ENCODE measurements around the gene LITAFD.

LITAFD gene

DNA sequence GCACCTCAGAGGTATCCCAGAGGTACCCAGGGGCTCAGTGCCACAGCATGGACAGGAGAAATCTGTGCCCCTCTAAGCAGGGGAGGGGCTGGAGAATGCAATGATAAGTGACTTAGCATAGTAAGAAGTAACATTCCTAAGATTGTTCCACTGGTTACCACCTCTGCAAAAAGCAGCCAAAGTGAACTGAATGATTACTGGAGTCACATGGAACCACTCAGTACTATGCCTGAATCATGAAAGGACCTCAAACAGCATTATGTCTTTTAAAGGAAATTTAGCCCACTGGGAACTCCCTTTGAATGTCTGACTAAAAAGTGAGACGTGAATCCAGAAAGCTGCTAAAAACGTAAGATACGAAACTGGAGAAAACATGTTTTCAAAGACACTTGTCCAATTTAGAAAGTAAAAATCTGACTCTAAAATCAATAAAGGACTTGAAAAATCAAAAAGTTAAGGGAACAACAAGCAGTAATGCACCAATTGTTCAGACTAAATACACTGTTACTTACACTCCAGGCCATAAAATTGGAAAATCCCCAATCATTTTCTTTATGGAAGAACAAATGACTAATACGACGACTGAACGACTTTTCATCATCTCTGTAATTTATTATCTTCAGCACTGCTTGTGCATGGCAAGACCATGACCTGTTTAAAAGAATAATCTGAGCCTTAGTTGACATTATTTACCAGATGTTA, 38.6 kb downstream of the LITAFD start:
- DNase-seq = no peak

DNA sequence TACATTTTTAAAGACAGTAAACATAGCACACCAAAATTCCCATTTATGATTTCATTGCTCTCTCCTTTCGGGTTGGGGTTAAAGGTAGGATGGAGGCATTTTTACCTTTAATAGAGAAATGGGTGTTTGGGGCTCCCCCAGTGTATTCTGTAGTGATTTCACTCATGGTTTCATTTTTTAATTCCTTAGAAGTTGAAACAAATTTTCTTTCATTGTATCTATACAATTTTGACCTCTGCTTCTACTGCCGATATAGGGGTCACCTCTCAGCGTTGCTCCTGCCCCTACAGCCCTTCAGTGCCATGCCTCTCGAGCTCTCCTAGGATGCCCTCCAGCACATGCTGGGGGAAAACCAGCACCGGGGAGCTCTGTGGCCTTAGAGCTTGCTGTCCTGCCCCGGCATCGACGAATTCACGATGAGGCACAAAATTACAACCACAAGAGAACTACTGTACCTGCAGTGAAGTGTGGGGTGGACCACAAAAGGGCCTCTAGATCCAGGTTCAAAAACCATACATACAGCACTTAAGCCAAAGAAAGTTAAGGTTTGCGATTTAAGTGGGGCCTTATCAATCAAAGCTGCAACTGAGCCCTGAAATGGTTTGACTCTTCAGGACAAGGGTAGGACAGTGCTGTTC, 39.3 kb downstream of the LITAFD start:
- no peak for DNase-seq

DNA sequence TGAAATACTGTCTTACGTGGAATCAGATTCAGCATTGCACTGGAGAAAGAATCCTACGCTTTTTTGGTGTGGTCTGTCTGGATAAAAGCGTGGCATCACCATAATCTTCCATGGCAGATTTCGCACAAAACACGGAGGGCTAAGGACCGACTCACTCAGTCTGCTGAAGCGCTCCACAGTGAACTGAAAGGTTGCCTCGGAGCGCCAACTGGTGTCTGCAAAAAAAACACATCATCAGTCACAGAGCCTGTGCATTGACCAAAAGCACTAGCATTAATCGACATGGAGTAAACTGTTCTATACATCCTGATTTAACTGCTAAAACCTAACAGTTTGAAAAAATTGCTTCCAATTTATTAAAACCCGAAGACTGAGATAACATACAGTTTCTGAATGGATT, 41.0 kb downstream of the LITAFD start:
- no peak for DNase-seq

DNA sequence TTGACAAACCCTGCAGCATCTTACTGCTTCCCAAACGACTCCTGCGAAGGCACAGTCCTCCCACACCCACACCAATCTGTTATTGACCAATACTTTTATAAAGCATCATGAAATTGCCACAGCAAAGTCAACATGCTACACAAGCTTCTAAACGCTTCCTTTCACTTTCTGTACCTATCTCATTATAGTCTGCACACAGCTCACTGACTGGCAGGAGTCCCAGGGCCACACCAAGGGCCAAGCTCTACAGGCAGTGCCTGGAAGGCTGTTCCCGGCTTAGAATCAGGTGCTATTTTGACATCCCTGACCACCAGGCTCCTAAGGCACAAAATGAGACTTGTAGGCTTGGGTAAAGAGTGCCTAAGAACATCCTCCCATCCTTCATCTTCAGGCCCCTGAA, 42.1 kb downstream of the LITAFD start:
- DNase-seq = peak; percentile 39

DNA sequence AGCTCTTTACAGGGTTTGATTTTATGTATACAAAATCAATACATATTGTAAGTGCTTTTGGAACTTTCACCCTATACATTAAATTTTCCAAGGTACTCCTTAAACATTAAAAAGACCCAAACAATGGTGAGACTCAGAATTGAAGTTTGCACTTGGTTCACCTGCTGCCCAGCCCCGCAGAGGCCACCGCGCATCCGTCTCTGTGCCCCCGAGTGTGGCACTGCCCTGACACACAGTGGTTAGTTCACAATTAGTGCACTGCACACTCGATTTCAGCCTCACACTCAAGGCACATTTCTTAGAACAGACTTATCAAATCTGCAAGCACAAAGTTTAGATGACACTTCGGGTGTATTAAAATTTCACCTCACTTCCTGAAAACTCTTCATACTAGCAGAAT, 43.3 kb downstream of the LITAFD start:
- no peak for DNase-seq

DNA sequence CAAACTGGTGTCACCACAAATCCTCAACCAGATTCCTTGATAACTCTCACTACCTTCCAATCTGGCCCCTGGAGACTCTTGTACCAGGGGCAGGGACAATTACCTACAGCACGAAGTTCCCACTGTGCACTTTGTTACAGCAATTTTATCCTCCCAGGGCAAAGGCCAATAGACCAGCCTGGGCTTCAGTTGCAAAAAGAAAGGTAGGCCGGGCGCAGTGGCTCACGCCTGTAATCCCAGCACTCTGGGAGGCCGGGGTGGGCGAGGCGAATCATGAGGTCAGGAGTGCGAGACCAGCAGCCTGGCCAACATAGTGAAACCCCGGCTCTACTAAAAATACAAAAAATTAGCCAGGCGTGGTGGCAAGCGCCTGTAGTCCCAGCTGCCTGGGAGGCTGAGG, 44.7 kb downstream of the LITAFD start:
- DNase-seq = no peak

DNA sequence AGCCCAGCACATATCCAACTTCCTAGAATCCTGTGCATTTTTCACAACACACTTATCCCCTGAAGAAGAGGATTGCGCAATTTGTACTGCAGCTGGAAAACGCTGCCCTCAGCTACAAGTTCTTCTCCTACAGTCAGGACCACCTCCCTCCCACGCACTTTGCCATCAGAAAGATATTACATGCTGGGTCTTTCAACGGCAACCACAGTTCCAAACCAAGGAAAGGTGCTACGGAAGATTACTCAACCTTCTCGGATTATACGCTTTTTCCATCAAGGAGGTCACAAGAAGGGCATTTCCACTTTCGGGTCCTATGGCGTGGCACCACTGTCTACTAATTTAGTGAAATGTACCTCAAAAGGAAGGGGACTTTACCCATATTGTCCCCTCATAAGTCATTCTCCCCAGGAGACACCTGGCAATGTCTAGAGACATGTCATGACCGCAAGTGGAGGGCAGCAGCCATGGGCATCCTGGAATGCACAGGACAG, 46.4 kb downstream of the LITAFD start:
- peak; percentile 29 for DNase-seq

DNA sequence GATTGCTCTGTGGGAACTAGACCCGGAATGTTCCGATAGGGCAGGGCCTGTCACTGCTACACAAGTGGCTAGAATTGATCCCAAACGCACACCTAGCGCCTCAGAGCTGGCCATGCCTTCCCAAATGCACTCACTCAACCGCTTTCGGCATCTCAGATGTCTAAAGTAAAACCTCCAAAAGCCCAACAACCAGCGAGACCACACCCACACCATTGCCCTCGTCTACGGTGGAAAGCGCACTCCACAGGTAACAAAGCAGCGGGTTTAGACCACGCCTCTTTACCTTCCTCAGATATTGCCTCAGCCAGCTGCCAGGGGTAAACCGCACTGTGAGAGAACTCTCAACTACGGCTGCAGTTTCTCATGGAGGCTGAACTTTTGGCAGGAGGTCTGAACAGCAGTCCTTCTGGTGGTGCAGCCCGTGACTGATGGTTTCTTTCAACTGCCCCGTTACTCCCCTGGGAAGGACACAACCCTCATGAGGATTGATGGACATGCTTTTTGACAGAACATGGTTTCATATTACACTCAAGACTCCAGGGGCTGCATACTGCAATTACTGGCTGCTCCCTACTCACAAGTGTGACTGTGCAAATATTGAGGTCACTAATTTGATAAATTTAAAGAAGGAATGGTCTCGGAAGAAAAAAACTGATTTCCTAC, 47.1 kb downstream of the LITAFD start:
- DNase-seq = no peak

DNA sequence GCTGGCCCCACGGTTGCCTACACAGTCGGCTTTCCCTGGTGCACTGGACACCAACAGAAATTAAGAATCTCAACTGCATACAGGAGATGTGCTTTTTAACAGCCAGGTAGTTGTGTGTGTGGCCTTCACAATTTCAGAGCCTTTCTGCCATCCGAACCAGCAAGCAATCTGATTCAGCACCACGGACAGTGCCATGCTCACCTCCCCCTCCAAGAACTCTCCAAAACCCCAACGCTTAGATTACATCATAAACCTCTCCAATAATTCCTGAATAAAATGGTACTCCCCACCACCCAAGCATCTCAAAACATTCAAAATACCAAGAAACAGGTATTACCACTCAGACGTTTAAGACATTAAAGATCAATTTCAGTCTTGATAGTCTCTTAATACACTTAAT, 49.7 kb downstream of the LITAFD start:
- peak; percentile 31 for DNase-seq

DNA sequence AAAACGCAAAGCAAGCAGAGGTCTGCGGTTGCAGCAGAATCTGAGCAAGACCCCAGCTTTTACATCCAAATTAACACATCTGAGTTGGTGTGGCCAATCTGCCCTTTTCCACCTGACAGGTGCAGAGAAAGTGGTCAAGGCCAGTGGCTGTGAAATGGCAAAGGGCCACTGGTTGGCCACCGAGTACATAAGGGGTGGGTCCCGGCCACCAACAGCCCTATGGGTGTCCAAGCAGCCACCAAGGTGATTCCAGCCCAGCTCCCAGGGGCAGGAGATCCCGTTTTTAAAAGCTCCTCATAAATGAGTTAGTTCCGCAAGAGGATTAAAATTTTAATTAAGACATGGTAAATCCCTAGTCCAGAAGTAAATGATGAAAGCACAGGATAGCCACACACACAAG, 52.5 kb downstream of the LITAFD start:
- DNase-seq = no peak
